Renal cortical epithelial cell (primary cell): ENCODE results near the gene MAPK14. TPM values are rescaled to one million over a fixed set of nuclear protein-coding genes. Genes with fewer than 3 reads are reported as not detected.
"Not testable (repeated sequence)": the region's sequence is repeated elsewhere in the genome, so short reads cannot be mapped to it uniquely, and the experiment has no call there.

Experiments
- DNase-seq: peaks from one replicate; pipeline ENCODE4 v3.0.0-alpha.2; 2011; ENCODE audit warnings: low read depth
- total RNA-seq: library from RNA; depleted of rRNA; stranded (reverse); fragments of >200 nt; gene quantifications from 2 replicates; pipeline ENCODE4 v1.2.3, GENCODE V29; 2014

The MAPK14 gene
- 52.8 and 86.7 TPM in 2 replicates for total RNA-seq

DNA sequence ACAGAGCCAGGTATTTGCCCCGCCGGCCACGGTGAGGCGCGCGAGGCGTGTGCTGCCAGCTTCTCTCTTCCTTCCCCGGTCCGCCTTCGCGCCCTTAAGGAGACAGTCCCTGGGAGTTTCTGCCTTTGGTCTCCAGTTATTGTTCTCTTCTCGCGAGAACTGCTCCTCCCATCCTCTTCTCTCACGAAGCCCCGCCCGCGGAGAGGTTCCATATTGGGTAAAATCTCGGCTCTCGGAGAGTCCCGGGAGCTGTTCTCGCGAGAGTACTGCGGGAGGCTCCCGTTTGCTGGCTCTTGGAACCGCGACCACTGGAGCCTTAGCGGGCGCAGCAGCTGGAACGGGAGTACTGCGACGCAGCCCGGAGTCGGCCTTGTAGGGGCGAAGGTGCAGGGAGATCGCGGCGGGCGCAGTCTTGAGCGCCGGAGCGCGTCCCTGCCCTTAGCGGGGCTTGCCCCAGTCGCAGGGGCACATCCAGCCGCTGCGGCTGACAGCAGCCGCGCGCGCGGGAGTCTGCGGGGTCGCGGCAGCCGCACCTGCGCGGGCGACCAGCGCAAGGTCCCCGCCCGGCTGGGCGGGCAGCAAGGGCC lies at the start of gene MAPK14:
Gene MAPK14, plus strand, starts transcription at position 308 of the 587 bp plus-strand sequence. CDS start 350 bp downstream, outside the sequence.
- DNase-seq, result peak; percentile 99

DNA sequence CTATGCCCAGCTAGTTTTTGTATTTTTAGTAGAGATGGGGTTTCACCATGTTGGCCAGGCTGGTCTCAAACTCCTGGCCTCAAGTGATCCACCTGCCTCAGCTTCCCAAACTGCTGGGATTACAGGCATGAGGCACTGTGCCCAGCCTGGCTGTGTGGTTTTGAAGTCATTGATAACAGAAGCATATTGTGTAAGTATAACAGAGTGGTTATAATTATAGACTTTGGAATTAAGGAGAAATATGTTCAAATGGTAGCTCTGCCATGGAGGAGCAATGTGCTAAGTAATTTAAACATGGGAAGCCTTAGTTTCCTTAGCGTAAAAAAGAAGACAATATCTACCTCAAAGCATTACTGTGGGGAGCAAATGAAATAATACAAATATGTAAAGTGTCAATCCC lies 47.5 kb upstream of the MAPK14 start:
- not testable (repeated sequence) for DNase-seq

DNA sequence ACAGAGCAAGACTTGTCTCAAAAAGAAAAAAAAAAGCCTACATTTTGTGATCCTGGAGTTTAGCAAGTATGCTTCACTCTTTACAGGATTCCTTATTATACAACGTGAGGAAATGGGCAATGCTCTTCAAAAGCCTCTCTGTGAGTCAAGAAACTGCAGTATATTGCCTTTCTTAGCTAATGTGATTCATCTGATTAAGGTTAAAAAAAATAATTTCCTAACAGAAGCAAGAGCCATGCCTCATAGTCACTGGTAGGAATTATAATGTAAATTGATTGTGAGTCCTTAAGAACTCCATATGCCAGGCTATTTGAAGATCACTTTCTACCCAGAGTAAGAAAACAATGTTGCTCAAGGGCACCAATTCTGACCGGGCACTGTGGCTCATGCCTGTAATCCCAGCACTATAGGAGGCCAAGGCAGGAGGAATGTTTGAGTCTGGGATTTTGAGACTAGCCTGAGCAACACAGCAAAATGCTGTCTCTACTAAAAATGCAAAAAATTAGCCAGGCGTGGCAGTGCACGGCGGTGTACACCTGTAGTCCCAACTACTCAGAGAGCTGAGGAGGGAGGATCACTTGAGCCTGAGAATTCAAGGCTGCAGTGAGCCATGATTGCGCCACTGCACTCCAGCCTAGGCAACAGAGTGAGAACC lies 46.5 kb upstream of the MAPK14 start:
- peak; percentile 56 for DNase-seq

DNA sequence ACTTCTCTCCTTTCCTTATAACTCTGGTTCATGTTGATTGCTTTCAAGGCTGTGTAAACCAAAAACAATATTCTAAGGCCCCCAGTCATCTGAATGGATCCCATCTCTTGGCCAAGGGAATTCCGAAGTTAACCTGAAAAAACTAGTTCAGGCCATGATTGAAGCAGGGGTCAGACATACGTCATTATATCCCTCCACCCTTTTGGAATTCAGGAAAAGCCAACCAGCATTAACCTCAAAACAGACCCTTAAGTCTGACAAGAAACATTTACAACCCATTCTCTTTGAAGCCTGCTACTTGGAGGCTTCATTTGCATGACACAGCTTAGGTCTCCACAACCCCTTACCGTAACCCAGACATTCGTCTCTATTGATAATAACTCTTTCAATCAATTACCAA lies 42.9 kb upstream of the MAPK14 start:
- DNase-seq, result no peak

DNA sequence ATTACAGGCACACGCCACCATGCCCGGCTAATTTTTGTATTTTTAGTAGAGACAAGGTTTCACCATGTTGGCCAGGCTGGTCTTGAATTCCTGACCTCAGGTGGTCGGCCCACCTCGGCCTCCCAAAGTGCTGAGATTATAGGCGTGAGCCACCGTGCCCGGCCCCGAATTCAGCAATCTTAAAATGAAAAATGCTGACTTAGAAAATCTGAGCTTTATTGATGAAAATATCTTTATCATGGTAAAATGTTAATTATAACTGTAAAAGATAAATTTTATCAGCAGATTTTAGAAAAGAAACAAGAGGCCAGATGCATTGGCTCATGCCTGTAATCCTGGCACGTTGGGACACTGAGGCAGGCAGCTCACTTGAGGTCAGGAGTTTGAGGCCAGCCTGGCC lies 39.6 kb upstream of the MAPK14 start:
- DNase-seq, result not testable (repeated sequence)

DNA sequence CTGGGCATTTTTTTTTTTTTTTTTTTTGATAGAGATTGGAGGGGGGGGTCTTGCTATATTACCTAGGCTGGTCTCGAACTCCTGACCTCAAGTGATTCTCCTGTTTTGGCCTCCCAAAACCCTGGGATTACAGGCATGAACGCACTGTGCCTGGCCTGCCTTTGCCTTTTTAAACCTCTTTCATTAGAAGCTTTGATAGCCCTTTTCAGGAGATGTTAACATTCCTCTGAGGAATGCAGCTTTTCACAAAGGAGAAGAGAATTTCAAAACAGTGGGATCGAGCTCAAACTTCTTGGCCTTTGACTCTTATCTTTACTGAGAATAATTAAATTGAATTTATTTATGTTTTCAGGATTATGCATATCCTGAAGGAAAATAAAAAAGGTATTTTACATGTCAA lies 34.5 kb upstream of the MAPK14 start:
- DNase-seq, result no peak

DNA sequence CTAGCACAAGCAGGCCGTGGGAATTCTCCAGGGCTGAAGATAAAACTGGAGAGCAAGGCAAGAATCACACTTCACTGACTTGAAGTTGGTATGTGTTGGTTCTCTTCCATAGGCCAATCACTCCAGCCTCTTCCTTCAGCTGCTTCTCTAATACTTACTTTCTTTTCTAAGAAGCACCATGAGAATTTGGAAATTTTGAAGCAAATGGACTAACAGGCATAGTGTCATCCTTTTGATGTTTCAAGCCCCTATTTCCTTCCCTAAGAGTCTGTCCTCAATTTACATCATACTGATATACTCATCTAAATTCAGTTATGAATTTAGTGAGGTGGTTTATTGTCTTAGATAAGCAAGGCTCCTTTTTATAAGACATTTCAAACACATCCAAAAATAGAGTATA lies 27.2 kb upstream of the MAPK14 start:
- no peak for DNase-seq

DNA sequence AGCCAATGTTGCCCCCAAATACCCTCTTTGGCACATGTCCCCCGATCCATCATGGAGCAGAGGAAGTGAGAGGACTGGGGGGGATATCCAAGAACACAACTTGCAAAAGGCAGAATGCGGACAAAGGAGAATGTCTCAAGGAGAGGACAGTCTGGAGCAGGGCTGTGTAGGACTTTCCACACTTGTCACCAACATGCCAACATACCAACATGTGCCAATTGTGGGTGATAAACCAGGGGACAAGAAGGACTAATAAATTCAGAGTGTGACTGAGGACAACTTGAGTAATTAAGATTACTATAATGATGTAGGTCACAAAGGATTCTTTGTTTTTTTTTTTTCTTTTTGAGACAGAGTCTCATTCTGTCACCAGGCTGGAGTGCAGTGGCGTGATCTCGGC lies 11.9 kb upstream of the MAPK14 start:
- no peak for DNase-seq

DNA sequence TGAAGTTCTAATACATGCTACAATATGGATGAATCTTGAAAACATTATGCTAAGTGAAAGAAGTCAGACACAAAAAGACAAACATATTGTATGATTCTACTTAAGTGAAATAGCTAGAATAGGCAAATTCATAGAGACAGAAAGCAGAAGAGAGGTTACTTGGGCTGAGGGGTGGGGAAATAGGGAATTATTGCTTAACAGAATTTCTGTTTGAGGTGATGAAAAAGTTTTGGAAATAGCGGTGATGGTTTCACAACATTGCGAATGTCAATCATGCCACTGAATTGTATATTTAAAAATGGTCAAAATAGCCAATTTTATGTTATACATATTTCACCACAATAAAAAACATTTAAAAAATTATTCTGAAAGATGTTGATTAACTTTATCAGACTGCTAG lies 9.3 kb upstream of the MAPK14 start:
- no peak for DNase-seq

DNA sequence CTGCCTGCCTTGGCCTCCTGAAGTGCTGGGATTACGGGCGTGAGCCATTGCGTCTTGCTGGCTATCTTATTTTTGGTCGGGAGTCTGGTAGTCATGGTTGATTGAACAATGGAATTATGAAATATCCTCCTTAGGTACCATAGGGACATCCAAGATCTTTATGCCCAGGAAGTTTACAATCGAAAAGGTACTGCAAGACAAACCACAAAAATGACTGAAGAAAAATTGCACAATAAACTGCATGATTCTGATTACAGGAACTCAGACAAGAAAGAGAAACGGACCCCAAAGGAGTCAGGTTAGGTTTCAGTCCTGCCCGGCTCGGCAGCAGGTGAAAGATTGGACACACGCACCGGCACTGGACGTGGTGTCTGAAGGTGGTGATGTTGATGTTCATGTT lies 8.4 kb upstream of the MAPK14 start:
- no peak for DNase-seq

DNA sequence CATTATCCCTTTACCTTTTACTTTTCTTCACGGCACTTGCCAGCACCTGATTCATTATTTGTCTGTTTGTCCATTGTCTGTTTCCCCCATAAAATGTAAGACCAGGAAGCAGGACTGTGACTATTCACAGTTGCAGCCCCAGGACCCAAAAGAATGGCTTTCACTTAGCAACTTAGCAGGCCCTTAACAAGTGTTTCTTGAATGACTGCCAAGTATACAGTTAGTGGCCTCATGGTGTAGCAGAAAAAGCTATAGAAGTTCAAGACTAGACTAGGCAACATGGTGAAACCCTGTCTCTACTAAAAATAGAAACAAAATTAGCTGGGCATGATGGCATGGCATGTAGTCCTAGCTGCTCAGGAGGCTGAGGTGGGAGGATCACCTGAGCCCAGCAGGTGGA lies 7.5 kb upstream of the MAPK14 start:
- no peak for DNase-seq

DNA sequence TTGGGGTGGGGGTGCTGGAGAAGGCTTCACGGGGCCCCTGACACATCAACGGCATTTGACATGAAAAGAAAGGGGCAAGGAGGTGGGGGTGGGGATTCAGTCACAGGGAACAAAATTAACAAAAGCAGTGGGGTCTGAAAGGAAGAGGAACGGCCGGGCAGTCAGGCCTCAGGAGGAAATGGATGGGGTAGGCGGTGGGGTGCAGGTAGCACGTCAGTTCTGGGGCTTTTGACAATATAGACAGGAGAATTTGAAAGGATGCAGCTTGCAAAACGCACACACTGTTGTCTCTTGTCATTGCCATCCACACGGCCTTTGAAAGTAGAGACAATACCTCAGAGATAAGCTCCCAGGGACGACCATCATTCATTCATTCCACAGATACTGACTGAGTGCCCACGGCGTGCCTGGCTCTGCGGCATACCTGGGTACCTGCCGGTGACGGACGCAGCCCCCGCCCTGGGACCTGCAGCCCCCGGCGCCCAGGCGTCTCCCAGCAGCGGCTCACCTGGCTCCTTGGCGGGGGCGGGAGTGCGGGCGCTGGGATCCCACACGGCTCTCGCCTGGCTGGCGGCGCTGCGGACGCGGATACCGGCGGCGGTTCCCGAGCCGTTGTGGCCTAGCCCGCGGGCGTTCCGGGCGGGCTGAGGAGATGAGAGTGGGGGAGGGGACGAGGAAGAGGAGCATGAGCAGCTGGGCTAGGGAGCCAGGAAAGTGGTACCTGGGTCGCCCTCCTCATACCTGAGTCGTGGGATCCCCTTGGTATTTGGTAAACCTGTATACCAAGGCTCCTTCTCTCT lies 3.4 kb upstream of the MAPK14 start, which contains the start of gene SLC26A8:
Gene SLC26A8, minus strand, starts transcription at position 646 of the 800 bp plus-strand sequence. CDS start 4,934 bp downstream, outside the sequence.
- DNase-seq, result no peak

DNA sequence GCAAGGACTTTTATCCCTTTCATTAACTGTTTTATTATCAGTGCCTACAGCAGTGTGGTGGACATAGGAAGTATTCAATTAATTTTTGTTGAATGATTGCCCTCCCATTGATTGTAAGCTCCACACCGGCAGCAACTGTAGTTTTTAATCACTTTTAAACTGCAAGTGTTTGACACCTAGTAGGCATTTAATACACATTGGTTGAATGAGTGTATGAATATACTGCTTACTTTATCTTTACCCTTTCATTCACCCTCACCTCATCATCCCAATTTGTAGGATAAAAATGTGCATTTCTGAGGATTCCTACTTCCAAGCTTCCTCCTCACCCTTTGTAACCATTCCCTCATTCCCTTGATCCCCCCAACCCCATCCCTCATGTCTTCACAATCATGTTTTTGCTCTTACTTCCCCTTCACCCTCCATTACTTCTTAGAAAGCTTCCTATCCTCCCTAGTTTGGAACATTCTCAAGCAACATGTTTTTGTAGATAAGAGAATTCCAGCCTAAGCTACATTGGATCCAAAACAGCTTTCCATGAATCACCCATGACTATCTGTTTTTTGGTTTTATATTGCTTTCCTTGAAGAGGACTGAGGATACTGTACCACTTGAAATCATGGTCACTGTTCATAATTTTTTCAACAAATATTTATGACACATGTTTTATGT lies 2.2 kb upstream of the MAPK14 start:
- no peak for DNase-seq

DNA sequence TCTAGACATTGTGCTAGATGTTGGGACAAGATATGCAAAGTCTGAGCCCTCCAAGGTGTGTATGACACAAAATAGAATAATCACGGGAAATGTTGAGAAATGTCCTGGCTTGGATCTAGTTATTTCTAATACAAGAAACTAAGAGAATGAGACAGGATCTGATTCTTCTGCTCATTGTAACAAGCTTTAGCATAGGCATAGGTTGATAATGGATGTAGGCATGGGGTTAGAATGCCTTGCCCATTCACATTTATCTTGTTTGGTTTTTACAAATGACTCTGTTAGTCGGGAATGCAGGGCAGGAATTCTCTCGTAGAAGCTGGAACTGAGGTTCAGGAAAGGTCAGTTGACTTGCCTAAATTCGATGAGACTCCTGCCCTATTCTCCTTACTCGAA lies 1.7 kb upstream of the MAPK14 start:
- no peak for DNase-seq

DNA sequence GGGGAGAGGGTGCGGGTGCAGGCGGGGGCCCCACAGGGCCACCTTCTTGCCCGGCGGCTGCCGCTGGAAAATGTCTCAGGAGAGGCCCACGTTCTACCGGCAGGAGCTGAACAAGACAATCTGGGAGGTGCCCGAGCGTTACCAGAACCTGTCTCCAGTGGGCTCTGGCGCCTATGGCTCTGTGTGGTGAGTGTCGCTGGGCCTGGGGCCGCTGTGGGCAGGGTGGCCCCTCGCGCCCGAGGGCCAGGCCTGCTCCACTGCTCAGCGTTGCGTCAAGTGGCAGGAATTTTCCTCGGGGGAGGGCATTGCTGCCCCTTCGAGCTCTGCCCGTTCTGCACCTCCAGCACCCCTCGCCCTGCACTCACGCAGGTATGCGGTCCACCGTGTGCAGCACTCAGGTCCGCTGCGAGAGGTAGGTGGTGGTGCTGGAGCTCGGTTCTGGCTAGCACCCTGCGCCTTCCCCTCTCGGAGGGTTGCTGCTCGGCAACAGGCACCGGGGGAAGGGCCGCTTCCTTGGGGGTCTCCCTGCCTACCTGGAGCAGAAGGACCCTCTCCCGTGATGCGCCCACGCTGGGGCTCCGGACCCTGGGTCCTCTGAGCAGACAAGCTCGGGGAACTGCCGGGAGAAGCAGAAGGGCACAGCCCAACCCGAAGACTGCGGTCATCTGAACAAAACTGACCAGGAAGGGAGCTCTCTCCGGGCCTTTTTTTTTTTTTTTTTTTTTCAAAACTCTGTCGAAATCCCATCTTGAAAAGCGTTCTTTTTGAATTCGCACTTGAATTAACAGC lies 674 bp downstream of the MAPK14 start:
- peak; percentile 19 for DNase-seq

DNA sequence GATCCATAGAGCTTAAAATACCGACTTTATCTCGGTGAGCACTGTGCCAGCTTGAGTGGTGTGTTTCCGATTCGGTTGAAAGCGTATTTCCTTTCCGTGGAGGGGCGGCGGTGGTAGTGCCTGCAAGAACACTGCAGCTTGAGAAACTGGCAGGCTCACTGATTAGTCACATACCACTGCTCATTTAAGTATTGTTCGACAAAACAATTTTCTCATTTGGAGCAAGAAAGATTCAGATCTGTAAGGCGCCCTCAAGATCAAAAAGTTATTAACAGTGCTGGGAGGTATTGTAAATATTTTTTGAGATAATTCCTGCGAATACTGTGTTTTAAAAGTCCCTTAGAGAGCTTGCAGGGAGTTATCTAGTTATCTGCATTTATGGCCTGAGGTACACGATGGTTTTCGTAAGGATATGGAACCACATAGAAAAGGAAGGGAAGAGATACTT lies 1.3 kb downstream of the MAPK14 start:
- DNase-seq, result peak; percentile 86

DNA sequence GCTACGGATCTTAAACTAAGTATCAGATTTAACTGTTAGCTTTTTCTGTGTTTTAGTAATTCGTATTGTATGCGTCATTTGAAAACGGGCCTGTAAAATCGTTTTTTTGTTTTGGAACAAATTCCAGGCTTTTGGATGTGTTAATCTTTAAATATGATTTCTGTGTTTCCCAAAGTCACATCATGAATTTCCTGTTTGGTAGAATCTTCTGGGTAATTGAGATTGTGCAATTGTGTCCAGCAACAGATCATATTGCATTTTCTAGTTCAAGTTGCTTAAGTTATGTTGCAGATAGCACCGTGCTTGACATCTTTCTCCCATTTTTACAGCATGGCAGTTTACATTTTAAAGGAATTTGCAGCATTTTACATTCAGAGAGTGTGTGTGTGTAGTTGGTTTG lies 1.9 kb downstream of the MAPK14 start:
- DNase-seq, result peak; percentile 70

DNA sequence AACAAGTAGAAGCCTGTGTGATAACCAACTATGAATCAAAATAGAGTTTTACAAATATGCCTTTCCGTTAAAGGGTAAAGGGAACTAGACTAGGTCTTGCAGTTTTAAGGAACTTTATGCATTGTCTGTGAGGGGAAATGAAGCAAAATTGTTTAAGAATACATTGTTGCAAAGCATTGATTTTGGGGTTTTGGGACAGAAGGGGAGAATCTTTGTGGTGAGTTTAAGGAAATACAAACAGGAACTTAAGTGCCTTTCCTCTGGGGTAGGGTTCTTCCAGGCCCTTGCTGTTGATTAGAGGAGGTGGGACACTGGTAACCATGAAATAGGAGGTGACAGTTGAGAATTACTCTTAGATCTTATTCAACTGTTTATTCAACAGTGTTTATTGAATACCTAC lies 4.7 kb downstream of the MAPK14 start:
- DNase-seq, result no peak

DNA sequence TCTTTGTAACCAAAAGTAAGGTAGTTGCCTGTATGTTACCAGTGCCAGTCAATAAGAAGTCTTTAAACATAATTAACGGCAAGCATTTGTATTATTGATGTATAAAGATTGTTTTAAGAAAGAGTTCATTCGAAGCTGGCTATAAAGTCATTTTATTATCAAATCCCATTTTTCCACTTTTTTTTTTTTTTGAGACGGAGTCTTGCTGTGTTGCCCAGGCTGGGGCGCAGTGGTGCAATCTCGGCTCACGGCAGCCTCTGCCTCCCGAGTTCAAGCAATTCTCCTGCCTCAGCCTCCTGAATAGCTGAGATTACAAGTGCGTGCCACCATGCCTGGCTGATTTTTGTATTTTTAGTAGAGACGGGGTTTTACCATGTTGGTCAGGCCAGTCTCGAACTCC lies 5.5 kb downstream of the MAPK14 start:
- DNase-seq, result not testable (repeated sequence)

DNA sequence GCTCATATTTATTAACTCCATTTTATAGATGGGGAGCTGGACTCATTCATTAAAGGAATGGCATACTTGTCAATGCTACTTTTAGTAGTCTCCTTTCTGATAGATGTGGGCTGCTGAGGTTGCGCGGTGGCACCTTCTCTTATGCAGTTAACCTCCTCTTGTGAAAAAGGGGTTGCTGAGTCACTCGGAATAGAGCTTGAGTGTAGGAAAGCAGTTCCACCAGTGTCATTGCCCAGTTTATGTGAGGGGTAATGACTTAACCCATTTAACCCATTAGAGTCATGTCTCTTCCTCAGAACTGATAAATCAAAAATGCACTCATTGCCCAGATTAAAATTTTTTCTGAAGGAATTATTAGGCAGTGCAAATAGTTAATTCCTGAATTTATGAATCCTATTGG lies 6.3 kb downstream of the MAPK14 start:
- DNase-seq, result peak; percentile 37

DNA sequence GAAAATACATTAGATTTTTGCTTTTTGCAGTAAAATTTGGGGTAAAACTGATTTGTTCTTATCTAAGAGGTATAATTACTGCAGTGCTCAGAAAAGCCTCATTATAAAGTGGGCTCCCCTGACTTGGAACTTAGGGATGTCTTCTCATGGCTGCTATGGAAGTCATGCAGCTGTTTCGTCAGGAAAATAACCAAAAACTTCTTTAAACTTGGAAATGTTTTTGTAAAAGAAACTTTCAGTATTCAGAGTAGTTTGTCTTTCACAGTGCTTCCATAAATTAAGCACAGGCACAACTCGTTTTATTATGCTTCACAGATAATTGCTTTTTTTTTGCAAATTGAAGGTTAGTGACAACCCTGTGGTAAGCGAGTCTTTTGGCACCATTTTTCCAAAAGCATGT lies 6.8 kb downstream of the MAPK14 start:
- DNase-seq, result no peak
